GM23248 (cell line): ENCODE measurements around the gene ATG5. TPM values are rescaled to one million over a fixed set of nuclear protein-coding genes. Genes with fewer than 3 reads are reported as not detected.

Experiments
- DNase-seq: peaks from one replicate; pipeline ENCODE4 v3.0.0-alpha.2; 2015
- H2AFZ ChIP-seq: fragments of 200-600 bp; sonication (generic); 2 replicates; pipeline ENCODE4 v1.6.1; 2016; ENCODE audit warnings: antibody characterized with exemption
- H3F3A ChIP-seq: fragments of 200-600 bp; sonication (generic); 2 replicates; pipeline ENCODE4 v1.6.1; 2016; ENCODE audit warnings: mild to moderate bottlenecking, antibody characterized with exemption, mixed run types; ENCODE audit not compliant: insufficient read depth
- H3K27ac ChIP-seq: fragments of 200-600 bp; sonication (generic); 2 replicates; pipeline ENCODE4 v1.5.1; 2016; ENCODE audit warnings: mild to moderate bottlenecking
- H3K27me3 ChIP-seq: fragments of 200-600 bp; sonication (generic); replicated peaks from 2 replicates; pipeline ENCODE4 v1.6.1; 2016; ENCODE audit warnings: mild to moderate bottlenecking; ENCODE audit not compliant: insufficient read depth
- H3K36me3 ChIP-seq: fragments of 200-600 bp; sonication (generic); 2 replicates; pipeline ENCODE4 v1.6.1; 2016; ENCODE audit warnings: low read depth, mild to moderate bottlenecking
- H3K4me1 ChIP-seq: fragments of 200-600 bp; sonication (generic); 2 replicates; pipeline ENCODE4 v1.6.1; 2016; ENCODE audit warnings: mild to moderate bottlenecking; ENCODE audit not compliant: insufficient read depth
- H3K4me2 ChIP-seq: fragments of 200-600 bp; sonication (generic); one replicate; pipeline ENCODE4 v1.6.1; 2016; ENCODE audit warnings: mild to moderate bottlenecking; ENCODE audit not compliant: unreplicated experiment
- H3K4me3 ChIP-seq: fragments of 200-600 bp; sonication (generic); 2 replicates; pipeline ENCODE4 v1.5.1; 2016; ENCODE audit warnings: mild to moderate bottlenecking
- H3K79me2 ChIP-seq: fragments of 200-600 bp; sonication (generic); 2 replicates; pipeline ENCODE4 v1.6.1; 2016; ENCODE audit warnings: mild to moderate bottlenecking; ENCODE audit not compliant: insufficient read depth
- H3K9ac ChIP-seq: fragments of 200-600 bp; sonication (generic); 2 replicates; pipeline ENCODE4 v1.6.1; 2016; ENCODE audit warnings: mild to moderate bottlenecking
- H3K9me2 ChIP-seq: fragments of 200-600 bp; sonication (generic); 2 replicates; pipeline ENCODE4 v1.6.1; 2016; ENCODE audit warnings: mixed run types, mild to moderate bottlenecking, moderate library complexity; ENCODE audit not compliant: insufficient read depth
- H3K9me3 ChIP-seq: fragments of 200-600 bp; sonication (generic); one replicate; pipeline ENCODE4 v1.6.1; 2017; ENCODE audit warnings: low read depth
- H4K20me1 ChIP-seq: fragments of 200-600 bp; sonication (generic); 2 replicates; pipeline ENCODE4 v1.6.0; 2016; ENCODE audit not compliant: insufficient read depth
- EZH2 ChIP-seq: fragments of 200-600 bp; sonication (generic); IDR thresholded peaks from 2 replicates; pipeline ENCODE4 v1.6.1; 2018; ENCODE audit warnings: antibody characterized with exemption, mild to moderate bottlenecking; ENCODE audit not compliant: insufficient read depth, poor library complexity, severe bottlenecking
- EZH2phosphoT487 ChIP-seq: fragments of 200-600 bp; sonication (generic); IDR thresholded peaks from 2 replicates; pipeline ENCODE4 v1.6.1; 2018; ENCODE audit warnings: antibody characterized with exemption, moderate library complexity, mild to moderate bottlenecking, low read depth; ENCODE audit not compliant: insufficient read depth
- WGBS, 2 experiments: methylation state at CpG; one replicate each; pipeline ENCODE4 v1.1.6; 2015 to 2017; ENCODE audit warnings: low lambda C conversion rate in 2 of 2, low coverage in 1 of 2; ENCODE audit errors: missing lambda C conversion rate in 2 of 2; 5-methylcytosine and 5-hydroxymethylcytosine counted together
- in situ Hi-C: fragments of 300-500 bp; cut with MboI; formaldehyde crosslinking; loops from 2 replicates; pipeline ENCODE4 v1.15.0; 2020
- polyA plus RNA-seq: library from polyadenylated mRNA; unstranded; fragments of >200 nt; fragmentation: Nextera tagmentation; extraction: Ambion mirVana; gene quantifications from 2 replicates; pipeline ENCODE4 v1.2.1, GENCODE V29; 2016
- total RNA-seq: library from RNA; depleted of rRNA; stranded (reverse); fragments of >200 nt; shearing (Covaris generic); gene quantifications from 2 replicates; pipeline ENCODE4 v1.2.3, GENCODE V29; 2014

Gene ATG5
- total and polyA plus RNA-seq, 2 experiments from 2014 or later = 39.4 to 44.2 TPM

DNA sequence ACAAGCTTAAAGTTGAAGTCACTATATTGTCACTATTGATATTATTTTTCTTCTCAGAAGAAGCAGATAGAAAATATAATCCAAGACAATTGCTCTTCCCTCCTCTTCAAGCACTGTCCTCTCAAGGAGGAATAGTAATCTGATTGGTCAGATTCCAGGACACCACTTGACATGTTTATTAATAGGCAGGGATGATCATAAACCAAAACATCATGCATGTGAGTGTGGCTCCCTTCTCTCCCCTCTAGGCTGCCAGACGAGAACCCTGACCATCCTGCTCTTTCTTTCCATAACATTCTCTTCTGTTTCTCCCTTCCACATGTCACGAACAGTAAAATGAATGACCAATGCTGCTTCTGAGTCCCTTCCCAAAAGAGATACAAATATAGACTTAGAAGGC lies 7.5 kb downstream of the ATG5 start:
- no peak for TF ChIP-seq EZH2
- TF ChIP-seq EZH2phosphoT487 = no peak

DNA sequence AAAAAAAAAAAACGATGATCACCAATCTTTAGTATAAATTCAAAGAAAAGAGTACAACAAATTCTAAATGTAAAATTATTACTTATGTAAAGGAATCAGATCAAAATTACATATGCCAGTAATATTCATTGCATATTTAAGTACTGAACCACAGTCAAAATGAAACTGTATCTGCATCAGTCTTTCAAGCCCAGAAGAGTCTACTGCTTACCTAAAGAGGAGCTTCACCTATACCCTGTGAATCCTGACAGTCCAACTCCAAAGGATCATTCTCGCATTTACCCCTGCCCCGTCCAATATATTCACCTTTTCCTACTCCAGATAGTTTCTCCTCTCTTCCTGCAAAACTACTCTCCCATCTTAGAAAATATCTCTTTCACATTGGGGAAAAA lies 9.2 kb downstream of the ATG5 start:
- Histone ChIP-seq H3K36me3 (peaks cover 6% of the 10 kb centered on the region; the same call in 1 of the 2 replicates), H4K20me1 (no peaks in the 10 kb centered on the region), H3K4me1 (no peaks in the 10 kb centered on the region; the same call in 1 of the 2 replicates), H3K9me2 (no peaks in the 10 kb centered on the region), H3K4me2 (no peak overlapping the region), H3K4me3 (no peak overlapping the region), H3K27ac (no peak overlapping the region), H3K9me3 (no peaks in the 10 kb centered on the region), H3K27me3 (no peaks in the 10 kb centered on the region), H3F3A (peaks cover under 1% of the 10 kb centered on the region; the same call in 1 of the 2 replicates), H3K79me2 (peaks cover 95% of the 10 kb centered on the region), H3K9ac (no peak overlapping the region), H2AFZ (no peak overlapping the region)
- WGBS, 2 experiments = 96 to 99% methylated on average over 3 of the region's 3 CpGs
- no peak for DNase-seq
- TF ChIP-seq EZH2phosphoT487 (no peak), EZH2 (no peak)
- in situ Hi-C loops = no loop called here

More for the DNA sequence above, 7.5 kb downstream of the ATG5 start:
- Histone ChIP-seq H3K4me2 (no peak overlapping the region), H3K27ac (no peak overlapping the region), H3K9me3 (no peaks in the 10 kb centered on the region), H4K20me1 (no peaks in the 10 kb centered on the region), H3K79me2 (peaks cover 95% of the 10 kb centered on the region), H3K9me2 (no peaks in the 10 kb centered on the region), H3K36me3 (peaks cover 6% of the 10 kb centered on the region; the same call in 1 of the 2 replicates), H3F3A (no peaks in the 10 kb centered on the region), H3K9ac (no peak overlapping the region), H3K27me3 (no peaks in the 10 kb centered on the region), H3K4me3 (no peak overlapping the region), H2AFZ (no peak overlapping the region), H3K4me1 (no peaks in the 10 kb centered on the region)
- 60 to 73% methylated on average over 2 of the region's 2 CpGs for WGBS, 2 experiments
- in situ Hi-C loops = no loop called here
- DNase-seq = no peak

DNA sequence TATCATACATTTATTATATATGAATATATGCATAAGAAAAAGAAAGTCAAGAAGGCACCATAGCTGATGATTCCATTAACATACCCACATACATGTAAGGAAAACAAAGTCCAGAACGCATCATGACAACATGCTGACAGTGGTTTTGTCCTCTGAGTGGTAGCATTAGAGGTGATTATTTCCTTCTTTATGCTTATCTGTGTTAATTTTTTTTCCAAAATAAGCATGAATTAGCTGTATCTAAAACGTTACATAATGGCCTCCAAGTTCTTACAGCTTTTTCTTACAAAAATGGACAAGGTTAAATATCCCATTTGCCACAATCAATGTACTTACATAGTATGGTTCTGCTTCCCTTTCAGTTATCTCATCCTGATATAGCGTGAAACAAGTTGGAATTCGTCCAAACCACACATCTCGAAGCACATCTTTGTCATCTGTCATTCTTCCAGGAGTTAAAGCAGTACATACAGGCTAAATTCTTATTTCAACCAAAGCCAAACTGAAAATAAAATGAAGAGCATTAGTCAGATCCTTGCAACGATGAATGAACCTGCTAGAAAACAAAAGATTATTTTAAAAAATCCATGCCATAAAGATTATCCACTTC lies 9.7 kb downstream of the ATG5 start:
- no peak overlapping the region for H3K9ac ChIP-seq
- WGBS, 2 experiments = 69 to 81% methylated on average over 6 of the region's 6 CpGs
- no peak for DNase-seq
- no peak overlapping the region for H3K27ac ChIP-seq
- peaks cover 95% of the 10 kb centered on the region for H3K79me2 ChIP-seq
- H3K27me3 ChIP-seq = no peaks in the 10 kb centered on the region
- in situ Hi-C loops = no loop called here
- peaks cover 6% of the 10 kb centered on the region; the same call in 1 of the 2 replicates for H3F3A ChIP-seq
- H3K9me2 ChIP-seq = no peaks in the 10 kb centered on the region
- H3K4me2 ChIP-seq = no peak overlapping the region
- peaks cover 5% of the 10 kb centered on the region for H3K4me1 ChIP-seq
- H3K4me3 ChIP-seq = no peak overlapping the region
- no peaks in the 10 kb centered on the region for H4K20me1 ChIP-seq
- H3K9me3 ChIP-seq = no peaks in the 10 kb centered on the region
- no peak for TF ChIP-seq EZH2phosphoT487
- H2AFZ ChIP-seq = no peak overlapping the region
- H3K36me3 ChIP-seq = peaks cover 6% of the 10 kb centered on the region; the same call in 1 of the 2 replicates

DNA sequence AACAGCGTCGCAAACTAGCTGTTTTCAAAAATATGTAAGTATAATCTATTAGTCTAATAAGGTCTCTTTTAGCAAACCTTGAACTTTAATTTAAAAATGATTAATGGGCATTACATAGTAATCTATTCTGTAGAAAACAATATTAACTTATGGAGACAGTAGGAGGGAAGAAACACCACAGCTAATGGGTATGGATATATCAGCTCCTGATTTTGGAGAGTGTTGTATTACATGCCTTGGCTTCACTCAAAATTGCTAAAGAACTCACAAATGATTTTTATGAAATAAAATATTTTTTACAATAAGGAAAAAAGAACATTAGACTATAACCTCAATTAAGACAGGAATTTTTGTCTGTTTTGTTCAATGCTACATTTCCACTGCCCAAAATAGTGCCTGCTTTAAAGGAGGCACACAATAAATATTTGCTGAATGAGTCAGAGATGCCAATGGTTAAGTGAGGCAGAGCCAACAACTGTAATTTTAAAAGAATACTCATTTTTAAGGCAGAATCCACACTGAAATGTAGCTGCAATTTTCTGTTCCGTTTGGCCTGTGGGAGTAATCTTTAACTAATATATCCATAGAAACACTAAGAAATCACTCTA lies 15.7 kb downstream of the ATG5 start:
- H3K27me3 ChIP-seq = no peaks in the 10 kb centered on the region
- H3K9me2 ChIP-seq = no peaks in the 10 kb centered on the region
- peaks cover 27% of the 10 kb centered on the region for H3K4me1 ChIP-seq
- H4K20me1 ChIP-seq = no peaks in the 10 kb centered on the region
- WGBS, 2 experiments = 73 to 74% methylated on average over 3 of the region's 3 CpGs
- H3K36me3 ChIP-seq = peaks cover 3% of the 10 kb centered on the region; the same call in 1 of the 2 replicates
- peak overlapping the region; percentile 37 for H3K27ac ChIP-seq
- 0 out of 2 replicates have a peak overlapping the region, but pooled peaks have one; percentile 14 for H2AFZ ChIP-seq
- peaks cover 14% of the 10 kb centered on the region; the same call in 1 of the 2 replicates for H3F3A ChIP-seq
- peaks cover 92% of the 10 kb centered on the region for H3K79me2 ChIP-seq
- DNase-seq = peak; percentile 78
- TF ChIP-seq EZH2 (no peak), EZH2phosphoT487 (no peak)
- in situ Hi-C loops = loop anchor here (10.0 kb wide), 1 partner anchor 315 kb away; no protein-coding TSS in a partner anchor
- H3K9me3 ChIP-seq = no peaks in the 10 kb centered on the region
- H3K4me2 ChIP-seq = peak overlapping the region; percentile 72
- peak overlapping the region; percentile 34; the same call in 1 of the 2 replicates for H3K4me3 ChIP-seq
- peak overlapping the region; percentile 22; the same call in 1 of the 2 replicates for H3K9ac ChIP-seq
